Fibroblast of mammary gland (primary cell): Measurements from ENCODE around the gene DAAM1.

ENCODE experiments used
- DNase-seq: peaks from one replicate; pipeline ENCODE4 v3.0.0-alpha.2; 2010; ENCODE audit warnings: low read depth
- H3K4me3 ChIP-seq: 2 replicates; pipeline ENCODE4 v1.5.1; 2011; ENCODE audit warnings: low read depth, mild to moderate bottlenecking, low read length, moderate library complexity; ENCODE audit not compliant: control insufficient read depth
- TF ChIP-seq, protein P1 (sequence below): conservative IDR thresholded peaks from 2 replicates; pipeline ENCODE4 v1.5.1; 2011; ENCODE audit warnings: low read depth, low read length, inconsistent platforms; ENCODE audit not compliant: control insufficient read depth, insufficient read depth

Gene DAAM1

DNA sequence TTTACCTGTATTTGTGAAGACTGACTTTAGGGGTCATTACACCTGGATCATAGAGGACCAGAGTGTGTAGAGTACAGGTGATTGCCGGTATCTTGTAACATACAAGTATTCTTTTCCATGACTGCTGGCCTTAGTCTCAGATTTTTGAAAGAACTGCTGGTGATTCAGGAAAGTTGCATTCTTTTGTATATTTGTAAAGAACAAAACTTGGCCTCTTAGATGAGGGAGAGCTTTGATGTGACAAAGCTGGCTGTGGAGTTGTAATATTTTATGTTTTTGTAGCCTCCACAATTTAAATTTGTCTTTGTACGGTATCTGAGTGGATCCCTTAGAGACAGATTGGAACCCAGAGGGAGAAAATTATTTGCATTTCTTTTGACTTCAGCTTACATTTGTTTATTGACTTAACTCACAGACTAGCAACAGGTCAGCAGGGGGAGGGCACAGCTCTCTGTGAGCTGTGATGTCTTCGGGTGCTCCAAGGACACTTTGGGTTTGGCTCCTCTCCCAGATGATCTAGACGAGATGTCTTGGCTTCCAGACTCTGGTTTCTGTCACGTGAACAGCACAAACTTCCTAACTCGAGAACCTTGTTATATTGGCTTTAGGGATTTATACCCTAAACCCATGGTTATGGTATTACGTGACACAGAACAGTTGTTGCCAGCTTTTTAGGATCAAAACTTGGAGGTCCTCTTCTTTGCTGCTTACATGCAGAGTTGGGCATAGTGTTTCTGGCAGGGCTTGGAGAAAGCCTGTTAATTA lies 65.9 kb downstream of the DAAM1 start:
- no peak overlapping the region for H3K4me3 ChIP-seq
- DNase-seq = peak; percentile 96
- TF ChIP-seq, protein P1, sequence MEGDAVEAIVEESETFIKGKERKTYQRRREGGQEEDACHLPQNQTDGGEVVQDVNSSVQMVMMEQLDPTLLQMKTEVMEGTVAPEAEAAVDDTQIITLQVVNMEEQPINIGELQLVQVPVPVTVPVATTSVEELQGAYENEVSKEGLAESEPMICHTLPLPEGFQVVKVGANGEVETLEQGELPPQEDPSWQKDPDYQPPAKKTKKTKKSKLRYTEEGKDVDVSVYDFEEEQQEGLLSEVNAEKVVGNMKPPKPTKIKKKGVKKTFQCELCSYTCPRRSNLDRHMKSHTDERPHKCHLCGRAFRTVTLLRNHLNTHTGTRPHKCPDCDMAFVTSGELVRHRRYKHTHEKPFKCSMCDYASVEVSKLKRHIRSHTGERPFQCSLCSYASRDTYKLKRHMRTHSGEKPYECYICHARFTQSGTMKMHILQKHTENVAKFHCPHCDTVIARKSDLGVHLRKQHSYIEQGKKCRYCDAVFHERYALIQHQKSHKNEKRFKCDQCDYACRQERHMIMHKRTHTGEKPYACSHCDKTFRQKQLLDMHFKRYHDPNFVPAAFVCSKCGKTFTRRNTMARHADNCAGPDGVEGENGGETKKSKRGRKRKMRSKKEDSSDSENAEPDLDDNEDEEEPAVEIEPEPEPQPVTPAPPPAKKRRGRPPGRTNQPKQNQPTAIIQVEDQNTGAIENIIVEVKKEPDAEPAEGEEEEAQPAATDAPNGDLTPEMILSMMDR = no peak

DNA sequence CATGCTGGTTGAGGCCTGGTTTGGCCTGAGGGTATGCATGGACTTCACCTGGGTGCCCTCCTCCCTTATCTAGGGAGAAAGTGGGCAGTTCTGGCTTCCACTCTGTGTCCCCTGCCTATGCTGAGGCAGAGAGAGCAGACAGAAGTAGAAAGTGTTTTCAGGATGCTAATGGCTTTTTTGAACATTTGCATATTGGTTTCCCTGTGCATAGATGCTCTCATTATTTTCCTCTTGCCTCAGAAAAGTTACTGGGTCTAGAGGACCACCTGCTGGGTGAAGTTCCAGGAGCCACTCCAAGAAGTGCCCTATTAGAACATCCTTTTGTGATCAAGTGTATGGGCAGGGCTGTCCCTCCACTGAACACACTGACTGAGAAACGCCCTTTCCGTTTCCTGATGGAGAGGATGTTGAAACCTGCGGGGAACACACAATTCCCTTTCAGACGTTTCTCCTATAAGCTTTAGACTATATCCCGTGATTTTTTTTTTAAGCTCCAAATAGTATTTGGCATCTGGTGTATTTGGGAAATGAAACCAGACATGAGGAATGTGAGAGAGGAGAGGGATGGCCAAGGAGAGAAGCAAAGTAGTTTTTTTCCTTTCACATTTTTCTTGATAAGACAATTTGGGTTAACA lies 66.6 kb downstream of the DAAM1 start:
- no peak overlapping the region for H3K4me3 ChIP-seq
- TF ChIP-seq, protein P1 = no peak
- peak; percentile 50 for DNase-seq

DNA sequence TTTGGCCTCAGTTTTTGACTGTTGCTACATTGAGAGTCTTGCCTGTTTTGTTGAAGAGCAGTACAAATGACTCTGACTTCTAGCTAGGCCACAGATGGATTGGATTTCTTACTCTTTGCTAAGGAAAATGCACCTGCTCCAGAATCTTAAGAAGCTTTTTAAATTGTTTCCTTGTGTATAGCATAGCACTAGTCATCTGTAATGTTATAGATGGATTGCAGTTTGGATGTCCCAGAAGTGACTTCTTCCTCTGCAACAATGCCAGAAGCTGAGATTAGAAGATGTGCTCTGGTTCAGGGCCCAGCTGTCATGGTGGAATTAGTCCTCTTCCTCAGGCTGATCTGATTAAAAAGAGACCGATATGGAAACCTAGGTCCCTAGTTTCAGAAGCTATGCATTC lies 67.9 kb downstream of the DAAM1 start:
- H3K4me3 ChIP-seq = no peak overlapping the region
- DNase-seq = no peak
- TF ChIP-seq, protein P1 = no peak

DNA sequence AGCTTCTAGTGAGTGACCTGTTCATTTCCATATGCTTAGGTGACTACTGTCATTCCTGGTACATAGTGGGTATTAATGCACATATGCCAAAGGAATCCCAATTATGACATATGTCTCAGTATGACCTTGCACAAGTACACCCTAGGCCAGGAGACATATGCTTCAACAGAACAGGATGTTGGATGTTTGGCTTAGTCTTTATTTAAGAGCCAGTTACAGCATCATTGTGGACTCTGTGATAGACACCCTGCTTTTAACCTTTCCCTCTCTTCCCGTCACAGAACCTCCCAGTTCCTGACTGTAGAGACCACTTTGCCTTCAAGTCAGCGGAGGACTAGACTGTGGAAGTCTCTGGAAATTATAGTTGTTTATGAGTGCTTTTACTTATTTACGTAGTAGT lies 72.9 kb downstream of the DAAM1 start:
- TF ChIP-seq, protein P1 = no peak
- H3K4me3 ChIP-seq = no peak overlapping the region
- DNase-seq = no peak

DNA sequence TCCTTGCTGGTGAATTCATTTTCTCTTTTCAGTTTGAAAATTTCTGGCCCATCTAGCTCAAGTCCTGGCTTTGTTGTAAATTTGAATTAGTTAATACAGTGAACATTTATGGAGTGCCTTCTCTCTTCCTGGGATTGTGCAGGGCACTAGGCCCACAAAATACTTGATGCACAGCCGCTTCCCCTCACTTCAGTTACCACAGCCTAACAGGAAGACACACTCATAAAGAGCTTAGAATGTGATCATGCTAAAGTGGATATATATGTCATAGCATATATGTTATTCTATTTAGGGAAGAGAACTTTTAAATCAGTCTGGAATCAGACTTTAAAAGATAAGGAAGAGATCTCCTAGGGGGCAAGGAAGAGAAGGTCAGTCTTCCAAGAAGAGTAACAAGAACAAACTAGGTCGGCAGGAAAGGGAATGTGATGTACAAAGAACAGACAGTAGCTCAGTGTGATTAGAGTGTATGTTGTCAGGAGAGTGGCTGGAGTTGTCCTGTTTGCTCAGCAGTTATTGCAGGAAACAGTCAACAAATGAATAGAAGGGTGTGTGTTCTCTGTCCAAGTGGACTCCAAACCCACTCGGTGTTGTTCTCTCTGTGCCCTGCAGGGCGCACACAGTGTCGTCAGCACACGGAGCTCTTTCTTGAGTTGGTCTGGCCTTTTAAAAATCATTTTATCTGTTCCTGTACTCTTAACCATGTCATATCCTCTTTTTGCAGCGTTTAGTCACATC lies 74.4 kb downstream of the DAAM1 start:
- no peak overlapping the region for H3K4me3 ChIP-seq
- no peak for DNase-seq
- TF ChIP-seq, protein P1 = no peak

DNA sequence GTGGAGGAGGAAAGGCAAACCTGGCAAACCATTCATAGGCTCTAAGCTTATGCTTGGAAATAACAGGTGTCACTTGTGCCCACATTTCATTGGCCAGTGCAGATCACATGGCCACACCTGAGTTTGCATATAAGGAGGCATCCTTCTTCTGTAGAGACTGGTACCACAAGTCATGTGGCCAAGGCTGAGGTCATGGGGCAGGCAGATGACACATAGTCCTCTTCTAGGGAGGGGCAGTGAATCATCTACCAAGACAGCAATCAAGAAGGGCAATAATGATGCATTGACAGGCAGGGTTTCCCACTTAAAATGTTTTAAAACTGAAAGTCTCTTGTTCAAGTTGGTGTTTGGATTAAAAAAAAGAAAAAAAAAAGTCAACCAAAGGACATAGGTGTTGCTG lies 77.3 kb downstream of the DAAM1 start:
- no peak overlapping the region for H3K4me3 ChIP-seq
- TF ChIP-seq, protein P1 = no peak
- peak; percentile 60 for DNase-seq
